HG03135 (cell line): ENCODE results near the gene CRX.
"Not testable (repeated sequence)": the region's sequence is repeated elsewhere in the genome, so short reads cannot be mapped to it uniquely, and the experiment has no call there.

Source experiments
- ATAC-seq: cut with Tn5 transposase; IDR thresholded peaks from one replicate; pipeline ENCODE4 v1.9.1; 2021; ENCODE audit warnings: mild to moderate bottlenecking, moderate library complexity; ENCODE audit not compliant: unreplicated experiment

CRX gene

DNA sequence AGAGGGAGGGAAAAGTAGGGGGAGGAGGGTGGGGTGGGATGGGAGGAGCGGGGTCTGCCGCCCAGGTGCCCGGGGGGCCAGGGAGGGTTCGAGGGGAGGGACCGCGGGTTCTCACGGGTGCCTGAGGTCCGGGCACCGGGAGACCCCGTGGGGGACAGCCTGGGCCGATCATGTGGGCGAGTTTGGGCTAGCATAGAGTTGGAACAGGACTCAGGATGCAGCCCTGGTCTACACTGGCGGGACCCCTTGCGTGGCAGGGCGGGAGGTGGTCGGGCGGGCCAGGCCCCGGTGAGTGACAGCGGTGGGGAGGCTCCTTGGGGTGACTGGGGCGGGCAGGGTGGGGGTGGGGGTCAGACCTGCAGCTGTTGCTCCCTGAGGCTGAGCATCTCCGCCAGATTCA is 18.6 kb upstream of the CRX start:
- ATAC-seq: not testable (repeated sequence)

DNA sequence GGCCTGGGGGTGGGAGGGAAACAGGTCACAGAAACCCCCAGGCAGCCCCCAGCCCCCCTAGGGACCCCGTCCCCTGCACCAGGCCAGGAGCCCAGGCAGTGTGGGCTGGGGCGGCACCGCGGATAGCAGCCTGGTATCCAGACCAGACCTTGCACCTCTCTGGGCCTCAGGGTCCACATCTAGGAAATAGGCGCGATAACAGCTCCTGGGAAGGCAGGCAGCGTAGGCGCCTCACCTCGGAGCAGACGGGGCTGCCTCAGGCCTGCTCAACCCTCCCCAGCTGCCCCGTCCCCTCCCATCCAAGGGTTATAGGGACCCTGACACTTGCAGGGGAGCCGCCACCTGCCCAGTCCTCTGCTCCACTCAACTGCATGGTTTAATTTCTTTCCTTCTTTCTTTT is 18.1 kb upstream of the CRX start:
- ATAC-seq: not testable (repeated sequence)

DNA sequence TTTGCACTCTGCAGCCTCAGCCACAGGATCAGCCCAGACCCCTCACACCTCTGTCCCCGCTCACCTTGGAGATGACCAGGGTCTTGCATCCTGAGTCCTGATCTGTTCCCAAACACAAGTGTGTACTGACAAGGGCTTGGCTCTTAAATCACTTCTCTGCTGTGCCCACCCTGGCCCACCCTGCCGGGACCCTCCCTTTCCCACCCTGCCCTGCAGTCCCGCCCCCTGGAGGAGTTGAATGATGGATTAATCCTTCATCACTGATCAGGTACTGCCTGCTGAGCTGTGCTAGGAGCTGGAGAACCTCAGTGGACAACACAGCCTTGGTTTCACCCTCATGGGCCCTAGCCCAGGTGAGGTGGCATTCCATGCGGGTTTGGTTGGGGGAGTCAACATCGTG is 17.3 kb upstream of the CRX start, which contains the start of gene TPRX1:
TSS of gene TPRX1 (minus strand) at position 101 of the 400 bp plus-strand sequence. CDS start at position 89, 12 bp downstream.
- not testable (repeated sequence) for ATAC-seq

DNA sequence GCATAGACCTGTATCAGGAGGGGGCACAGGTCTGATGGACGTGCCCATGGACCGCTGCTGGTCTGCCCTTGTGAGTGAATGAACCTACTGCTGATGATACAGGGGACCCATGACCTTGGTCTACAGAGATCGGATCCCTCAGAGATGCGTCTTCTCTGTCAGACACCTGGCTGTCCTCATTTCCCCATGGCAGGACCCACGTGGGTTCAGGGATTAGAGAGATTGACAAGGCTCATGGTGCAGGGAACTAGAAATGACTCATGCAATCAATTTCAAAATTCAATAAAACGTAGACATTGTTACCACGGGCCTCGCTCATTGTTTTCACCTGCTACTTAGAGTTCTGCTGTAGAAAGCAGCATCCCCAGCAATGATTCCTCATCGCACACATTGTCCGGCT is 16.4 kb upstream of the CRX start:
- ATAC-seq: no peak

DNA sequence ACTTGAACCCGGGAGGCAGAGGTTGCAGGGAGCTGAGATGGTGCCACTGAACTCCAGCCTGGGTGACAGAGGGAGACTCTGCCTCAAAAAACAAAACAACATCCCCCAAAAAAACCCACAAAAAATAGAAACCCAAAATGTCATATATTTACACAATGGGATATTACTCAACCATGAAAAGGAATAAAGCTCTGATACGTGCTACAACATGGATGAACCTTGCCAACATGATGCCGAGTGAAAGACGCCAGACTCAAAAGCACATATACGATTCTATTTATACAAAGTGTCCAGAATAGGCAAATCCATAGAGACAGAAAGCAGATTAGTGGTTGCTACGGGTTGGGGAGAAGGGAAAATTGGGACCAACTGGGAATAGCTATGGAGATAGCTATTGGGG is 15.3 kb upstream of the CRX start:
- no peak for ATAC-seq

DNA sequence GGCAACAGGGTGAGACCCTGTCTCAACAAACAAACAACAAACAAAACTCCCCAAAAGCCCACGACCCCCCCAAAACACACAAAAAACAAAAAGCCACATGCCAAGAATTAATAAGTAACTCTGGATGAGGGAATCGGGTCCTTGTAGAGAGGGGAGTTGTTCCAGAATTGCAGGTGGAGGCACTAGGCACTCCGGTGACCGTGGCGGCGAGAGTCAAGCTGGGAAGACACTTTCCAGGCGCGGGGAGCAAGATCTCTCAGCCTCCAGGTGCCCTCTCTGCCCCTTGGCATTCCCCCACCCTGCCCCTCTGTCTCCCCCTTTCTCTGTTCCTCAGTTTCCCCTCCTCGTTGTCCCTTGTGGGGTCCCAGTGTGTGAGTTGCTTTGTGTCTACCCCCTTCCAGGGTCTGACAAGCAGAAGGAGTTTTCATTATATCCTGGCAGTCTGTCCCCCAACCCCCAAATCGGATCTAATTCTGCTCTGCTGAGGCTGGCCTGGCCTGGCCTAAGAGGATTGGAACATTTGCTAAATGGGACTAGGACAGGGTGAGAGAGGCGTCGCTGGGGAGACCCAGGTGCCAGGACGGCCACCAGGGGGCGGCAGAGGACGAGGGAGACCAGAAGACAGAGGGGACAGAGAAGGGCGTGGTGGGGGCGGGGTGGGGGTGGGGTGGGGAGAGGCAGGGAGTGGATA is 8.3 kb upstream of the CRX start:
- no peak for ATAC-seq

DNA sequence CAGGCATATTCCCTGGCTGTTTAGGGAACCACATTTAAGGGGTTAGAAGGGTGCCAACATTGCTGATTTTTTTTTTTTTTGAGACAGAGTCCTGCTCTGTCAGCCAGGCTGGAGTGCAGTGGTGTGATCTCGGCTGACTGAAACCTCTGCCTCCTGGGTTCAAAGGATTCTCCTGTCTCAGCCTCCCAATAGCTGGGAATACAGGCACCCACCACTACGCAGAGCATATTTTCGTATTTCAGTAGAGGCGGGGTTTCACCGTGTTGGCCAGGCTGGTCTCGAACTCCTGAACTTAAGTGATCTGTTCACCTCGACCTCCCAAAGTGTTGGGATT is 7.8 kb upstream of the CRX start:
- ATAC-seq: no peak

DNA sequence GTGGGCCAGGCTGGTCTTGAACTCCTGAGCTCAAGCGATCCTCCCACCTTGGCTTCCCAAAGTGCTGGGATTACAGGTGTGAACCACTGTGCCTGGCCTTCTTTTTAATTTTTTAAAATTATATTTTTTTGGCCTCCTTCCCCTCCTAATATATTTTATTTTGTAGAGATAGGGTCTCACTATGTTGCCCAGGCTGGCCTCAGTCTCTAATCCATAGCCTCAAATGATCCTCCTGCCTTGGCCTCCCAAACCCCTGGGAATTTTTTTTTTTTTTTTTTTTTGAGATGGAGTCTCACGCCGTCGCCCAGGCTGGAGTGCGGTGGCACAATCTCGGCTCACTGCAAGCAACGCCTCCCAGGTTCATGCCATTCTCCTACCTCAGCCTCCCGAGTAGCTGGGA is 5.5 kb upstream of the CRX start:
- not testable (repeated sequence) for ATAC-seq

DNA sequence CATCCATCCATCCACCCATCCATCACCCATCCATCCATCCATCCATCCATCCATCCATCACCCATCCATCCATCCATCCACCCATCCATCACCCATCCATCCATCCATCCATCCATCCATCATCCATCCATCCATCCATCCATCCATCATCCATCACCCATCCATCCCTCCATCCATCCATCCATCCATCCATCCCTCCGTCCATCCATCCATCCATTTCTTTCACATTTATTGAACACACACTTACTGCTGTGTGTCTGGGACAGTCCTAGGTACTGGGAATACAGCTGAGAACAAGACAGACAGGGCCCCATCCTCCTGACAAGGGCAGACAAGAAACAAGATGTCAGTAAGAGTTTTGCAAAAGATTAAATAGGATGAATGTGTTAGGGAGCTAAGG is 3.5 kb upstream of the CRX start:
- ATAC-seq: not testable (repeated sequence)

DNA sequence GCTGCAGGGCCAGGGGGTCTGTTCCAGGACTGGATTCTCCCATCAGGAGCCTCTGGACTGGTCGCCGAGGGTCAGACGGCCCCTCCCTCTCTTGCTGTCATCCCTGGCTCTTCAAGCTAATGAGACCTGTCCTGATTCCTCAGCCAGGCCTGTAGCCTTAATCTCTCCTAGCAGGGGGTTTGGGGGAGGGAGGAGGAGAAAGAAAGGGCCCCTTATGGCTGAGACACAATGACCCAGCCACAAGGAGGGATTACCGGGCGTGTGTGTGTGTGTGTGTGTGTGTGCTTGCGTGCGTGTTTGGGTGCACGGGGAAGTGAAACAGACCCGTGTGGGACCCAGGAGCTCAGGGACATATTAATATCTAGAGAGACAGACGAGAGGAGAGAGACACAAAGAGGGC is 1.9 kb upstream of the CRX start:
- no peak for ATAC-seq

DNA sequence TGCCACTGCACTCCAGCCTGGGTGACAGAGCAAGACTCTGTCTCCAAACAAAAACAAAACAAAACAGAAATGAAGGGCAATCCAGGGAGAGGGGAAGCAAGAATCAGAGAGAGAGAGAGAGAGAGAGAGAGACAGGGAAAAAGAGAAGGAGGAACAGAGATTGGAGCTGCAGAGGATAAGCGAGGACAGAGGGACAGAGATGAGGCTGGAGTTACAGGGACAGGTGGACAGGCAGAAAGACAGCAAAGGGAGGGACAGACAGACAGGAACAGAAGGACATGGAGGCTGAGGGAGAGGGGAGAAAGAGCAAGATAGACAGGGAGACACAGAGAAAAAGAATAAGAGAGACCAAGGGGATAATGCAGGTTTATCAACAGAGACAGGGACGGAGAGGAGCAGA is 1.3 kb upstream of the CRX start:
- ATAC-seq: no peak

DNA sequence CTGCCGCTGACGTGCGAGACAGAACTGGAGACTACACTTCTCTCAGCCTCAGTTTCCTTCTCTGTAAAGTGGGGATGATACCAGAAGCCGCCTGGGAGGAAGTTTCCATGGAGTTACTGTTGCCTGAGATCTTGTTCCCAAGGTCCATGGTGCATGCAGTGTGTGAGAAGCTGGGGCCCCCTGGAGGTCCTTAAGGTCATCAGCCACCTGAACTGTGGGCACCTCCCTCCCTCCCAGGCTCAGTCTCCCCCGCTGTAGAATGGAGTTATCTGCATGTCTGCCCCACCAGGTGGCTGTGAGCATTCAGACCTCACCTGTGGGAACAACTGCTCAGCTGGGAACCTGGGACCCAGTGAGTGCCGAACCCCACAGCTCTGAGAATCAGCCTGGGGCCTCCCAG is 2.7 kb downstream of the CRX start:
- no peak for ATAC-seq

DNA sequence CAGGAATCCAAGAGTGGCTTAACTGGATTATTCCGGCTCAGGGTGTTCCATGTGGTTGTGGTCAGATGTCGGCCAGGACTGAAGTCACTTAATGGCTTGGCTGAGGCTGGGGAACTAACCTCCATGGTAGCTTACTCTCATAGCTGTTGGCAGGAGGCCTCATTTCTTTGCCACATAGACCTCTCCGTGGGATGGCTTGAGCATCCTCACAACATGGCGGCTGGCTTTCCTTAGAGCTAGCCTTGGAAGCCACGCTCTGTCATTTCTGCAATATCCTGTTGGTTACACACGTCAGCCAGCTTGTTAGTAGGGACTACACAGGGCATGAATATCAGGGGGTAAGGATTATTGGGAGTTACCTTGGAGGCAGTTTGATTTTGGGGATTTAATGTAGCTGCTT is 5.1 kb downstream of the CRX start:
- ATAC-seq: no peak

DNA sequence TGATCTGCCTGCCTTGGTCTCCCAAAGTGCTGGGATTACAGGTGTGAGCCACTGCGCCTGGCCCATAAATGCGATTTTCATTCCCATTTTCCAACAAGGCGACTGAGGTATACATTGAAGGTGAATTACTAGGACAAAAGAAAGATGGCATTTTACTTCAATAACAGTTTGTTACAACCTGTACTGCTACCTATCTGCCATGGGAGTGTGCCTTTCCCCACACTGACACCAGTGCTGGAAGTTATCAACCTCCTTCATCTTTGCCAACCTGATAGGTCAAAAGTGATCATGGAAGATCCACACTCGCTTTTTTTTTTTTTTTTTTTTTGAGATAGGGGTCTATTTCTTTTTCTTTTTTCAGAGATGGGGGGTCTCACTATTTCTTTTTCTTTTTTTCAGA is 11.0 kb downstream of the CRX start:
- no peak for ATAC-seq

DNA sequence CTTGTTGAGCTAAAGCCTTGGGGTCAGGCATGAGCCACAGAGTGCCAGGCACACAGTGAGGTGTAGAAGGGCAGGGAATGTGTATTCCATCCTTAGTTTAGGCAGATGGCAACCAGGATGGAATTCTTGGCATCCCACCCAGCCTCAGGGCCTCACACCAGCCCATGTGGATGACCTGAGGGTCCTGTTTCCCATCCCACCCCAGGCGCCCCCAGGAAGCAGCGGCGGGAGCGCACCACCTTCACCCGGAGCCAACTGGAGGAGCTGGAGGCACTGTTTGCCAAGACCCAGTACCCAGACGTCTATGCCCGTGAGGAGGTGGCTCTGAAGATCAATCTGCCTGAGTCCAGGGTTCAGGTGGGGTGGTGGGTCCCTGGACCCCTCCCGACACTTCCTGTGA is 14.3 kb downstream of the CRX start:
- ATAC-seq: no peak

DNA sequence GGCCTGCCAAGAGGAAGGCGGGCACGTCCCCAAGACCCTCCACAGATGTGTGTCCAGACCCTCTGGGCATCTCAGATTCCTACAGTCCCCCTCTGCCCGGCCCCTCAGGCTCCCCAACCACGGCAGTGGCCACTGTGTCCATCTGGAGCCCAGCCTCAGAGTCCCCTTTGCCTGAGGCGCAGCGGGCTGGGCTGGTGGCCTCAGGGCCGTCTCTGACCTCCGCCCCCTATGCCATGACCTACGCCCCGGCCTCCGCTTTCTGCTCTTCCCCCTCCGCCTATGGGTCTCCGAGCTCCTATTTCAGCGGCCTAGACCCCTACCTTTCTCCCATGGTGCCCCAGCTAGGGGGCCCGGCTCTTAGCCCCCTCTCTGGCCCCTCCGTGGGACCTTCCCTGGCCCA is 17.7 kb downstream of the CRX start:
- ATAC-seq: no peak

DNA sequence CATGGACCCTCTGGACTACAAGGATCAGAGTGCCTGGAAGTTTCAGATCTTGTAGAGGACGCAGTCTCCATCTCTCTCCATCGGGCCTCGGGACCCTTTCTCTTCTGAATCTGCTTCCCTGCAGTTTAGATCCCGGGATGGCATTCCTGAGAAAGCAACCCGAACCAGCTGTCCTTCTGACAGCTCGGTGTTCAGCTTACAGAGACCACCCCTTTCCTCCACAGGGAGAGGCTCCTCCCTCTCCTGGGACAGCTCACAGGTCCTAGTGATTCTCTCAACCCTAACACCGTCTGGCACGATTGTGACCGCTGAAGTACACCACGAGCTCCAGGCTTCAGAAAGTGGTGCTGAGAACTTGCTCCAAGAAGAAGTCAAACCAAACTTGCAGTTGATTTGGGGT is 18.2 kb downstream of the CRX start:
- no peak for ATAC-seq

DNA sequence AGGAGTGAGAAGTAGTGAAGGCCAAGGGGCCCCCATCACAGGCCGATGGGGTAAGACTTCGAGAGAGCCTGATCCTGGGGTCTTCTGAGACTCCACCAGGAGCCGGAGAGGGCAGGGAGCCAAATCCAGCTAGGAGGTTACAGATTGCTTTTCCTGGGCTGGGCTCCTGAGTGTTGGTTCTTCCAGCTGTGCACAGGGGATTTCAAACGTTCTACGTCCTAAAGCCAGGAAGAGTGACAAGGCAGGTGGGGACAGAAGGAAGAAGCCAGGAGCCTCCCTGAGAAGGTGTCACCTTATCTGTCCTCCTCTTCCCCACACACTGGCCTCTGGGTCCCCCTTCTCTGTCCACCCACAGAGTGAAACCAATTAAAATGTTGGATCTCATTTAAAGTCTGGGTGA is 21.2 kb downstream of the CRX start:
- no peak for ATAC-seq

DNA sequence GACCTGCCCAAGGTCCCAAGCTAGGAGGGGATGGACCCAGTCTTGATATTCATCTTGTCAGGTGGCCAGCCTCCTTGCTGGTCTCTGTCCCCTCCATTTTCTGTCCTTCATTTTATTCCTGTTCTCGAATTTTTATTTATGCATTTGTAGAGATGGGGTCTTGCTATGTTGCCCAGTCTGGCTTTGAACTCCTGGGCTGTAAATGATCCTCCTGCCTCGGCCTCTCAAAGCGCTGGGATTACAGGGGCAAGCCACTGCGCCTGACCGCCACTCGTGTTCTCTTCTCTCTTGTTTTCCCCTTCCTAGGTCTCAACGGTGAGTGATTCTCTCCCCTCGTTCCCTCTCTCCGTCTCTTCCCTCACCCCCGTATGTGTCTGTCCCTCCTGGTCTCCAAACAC is 26.7 kb downstream of the CRX start:
- no peak for ATAC-seq

DNA sequence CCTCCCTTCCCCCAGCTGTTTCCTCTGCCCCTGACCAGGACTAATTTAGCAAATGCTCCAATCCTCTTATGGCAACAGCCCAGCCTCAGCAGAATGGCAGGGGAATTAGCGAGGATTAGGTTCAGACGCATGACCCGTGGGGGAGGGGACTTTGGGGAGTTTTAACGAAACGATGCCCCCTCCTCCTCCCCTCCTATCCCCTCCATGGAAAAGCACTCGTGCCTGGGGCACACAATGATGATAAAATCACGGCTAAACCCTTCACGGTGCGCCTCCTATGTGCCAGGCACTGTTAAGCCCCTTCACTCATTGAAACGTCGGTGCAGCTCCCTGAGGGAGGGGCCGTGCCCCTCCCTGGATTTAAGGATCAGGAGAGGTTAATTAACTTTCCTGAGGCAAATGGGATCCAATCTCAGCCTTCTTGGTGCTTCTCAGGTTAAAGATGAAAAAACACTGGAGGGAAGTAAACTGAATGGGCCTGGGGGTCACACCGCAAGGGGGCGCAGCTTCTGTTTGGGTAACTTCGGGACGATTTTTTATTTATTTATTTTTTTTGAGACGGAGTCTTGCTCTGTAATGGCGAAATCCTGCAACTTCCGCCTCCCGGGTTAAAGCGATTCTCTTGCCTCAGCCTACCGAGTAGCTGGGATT is 27.2 kb downstream of the CRX start:
- ATAC-seq: no peak

DNA sequence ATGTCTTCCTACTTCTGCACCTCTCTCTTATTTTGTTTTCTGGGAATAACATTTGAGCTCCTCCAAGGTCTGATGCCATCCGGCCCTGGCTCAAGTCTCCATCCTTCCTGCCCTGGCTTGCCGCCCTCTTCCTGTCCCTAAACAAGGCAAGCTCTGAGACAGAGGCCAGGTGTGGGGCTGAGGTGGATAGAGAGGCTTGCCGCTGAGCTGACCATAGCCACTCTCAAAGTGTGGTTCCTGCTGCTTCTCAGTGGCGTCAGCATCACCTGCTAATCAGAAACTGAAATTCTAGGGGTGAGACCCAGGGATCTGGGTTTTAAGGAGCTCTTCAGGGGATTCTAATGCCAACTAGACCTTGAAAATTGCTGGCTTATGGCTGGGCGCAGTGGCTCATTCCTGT is 31.3 kb downstream of the CRX start:
- no peak for ATAC-seq

DNA sequence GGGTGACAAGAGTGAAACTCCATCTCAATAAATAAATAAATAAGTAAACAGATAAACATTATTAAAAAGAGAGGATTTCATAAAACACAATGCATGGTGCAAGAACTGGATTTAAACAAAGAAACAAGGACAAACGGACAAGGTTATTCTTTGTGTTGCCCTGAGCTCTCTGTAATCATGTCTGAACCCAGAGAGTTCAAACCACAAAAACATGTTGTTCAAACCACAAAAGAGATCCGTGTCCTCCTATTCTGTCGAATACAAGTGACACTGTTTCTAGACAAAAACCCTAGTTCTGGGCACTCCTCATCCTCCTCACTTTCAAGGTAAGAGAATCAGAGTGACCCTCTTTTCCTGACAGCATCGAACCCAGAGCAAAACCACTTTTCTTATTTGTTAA is 32.7 kb downstream of the CRX start:
- no peak for ATAC-seq

DNA sequence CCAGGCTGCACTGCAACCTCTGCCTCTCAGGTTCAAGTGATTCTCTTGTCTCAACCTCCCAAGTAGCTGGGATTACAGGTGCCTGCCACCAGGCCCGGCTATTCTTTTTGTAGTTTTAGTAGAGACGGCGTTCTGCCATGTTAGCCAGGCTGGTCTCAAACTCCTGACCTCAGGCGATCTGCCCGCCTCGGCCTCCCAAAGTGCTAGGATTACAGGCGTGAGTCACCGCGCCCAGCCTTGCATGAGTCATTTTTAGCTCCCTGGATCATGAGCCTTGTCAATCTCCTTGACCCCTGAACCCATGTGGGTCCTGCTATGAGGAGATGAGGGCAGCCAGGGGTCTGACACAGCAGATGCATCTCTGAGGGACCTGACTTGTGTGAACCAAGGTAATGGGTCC is 36.5 kb downstream of the CRX start:
- not testable (repeated sequence) for ATAC-seq
